Endothelial cell of umbilical vein (primary cell): ENCODE measurements around the gene FZD8. TPM values are rescaled to one million over a fixed set of nuclear protein-coding genes. Genes with fewer than 3 reads are reported as not detected.

Source experiments
- BruUV-seq: library from RNA; stranded (reverse); fragments of 400-500 nt; replicated peaks from 2 replicates; lab custom pipeline; 2021; lab: Mats Ljungman, UMichigan
- CTCF ChIA-PET: fragments of 300-600, 350-600 bp; sonication (Branson Sonifier 250); formaldehyde crosslinking; loops from one replicate; lab custom pipeline; 2021; ENCODE audit warnings: antibody characterized with exemption, inconsistent platforms; lab: Charles Lee
- POLR2A ChIA-PET: fragments of 300-600, 350-600 bp; sonication (Branson Sonifier 250); formaldehyde crosslinking; loops from one replicate; lab custom pipeline; 2021; ENCODE audit warnings: antibody characterized with exemption, inconsistent platforms; lab: Charles Lee
- DNase-seq: peaks from one replicate; pipeline ENCODE4 v3.0.0-alpha.2; 2011; ENCODE audit warnings: low read depth, low spot score
- FAIRE-seq: peaks from 2 replicates; lab custom pipeline; 2011; peaks lifted over from hg19 to GRCh38; lab: Jason Lieb, UNC
- H2AFZ ChIP-seq: 2 replicates; pipeline ENCODE4 v1.6.0; 2012; ENCODE audit warnings: low read depth, low read length, control low read depth, inconsistent platforms
- H3K27ac ChIP-seq: 2 replicates; pipeline ENCODE4 v1.5.1; 2011; ENCODE audit warnings: low read depth, mild to moderate bottlenecking, control low read depth, low read length, moderate library complexity; ENCODE audit not compliant: insufficient read depth
- H3K27me3 ChIP-seq, 2 experiments: 2 replicates each; pipeline versions ENCODE4 v1.6.0 to v1.6.1; 2011; ENCODE audit warnings: low read length in 2 of 2, mixed read lengths in 1 of 2; ENCODE audit not compliant: control insufficient read depth in 2 of 2, insufficient read depth in 2 of 2
- H3K36me3 ChIP-seq, 2 experiments: 2 replicates in 1 of 2; 3 replicates in 1 of 2; pipeline ENCODE4 v1.5.1; 2011; ENCODE audit warnings: low read length in 2 of 2, mild to moderate bottlenecking in 1 of 2, moderate library complexity in 1 of 2; ENCODE audit not compliant: control insufficient read depth in 2 of 2, insufficient read depth in 2 of 2; ENCODE audit errors: extremely low read depth in 1 of 2
- H3K4me1 ChIP-seq: 3 replicates; pipeline ENCODE4 v1.5.1; 2011; ENCODE audit warnings: mild to moderate bottlenecking, low read length; ENCODE audit not compliant: control insufficient read depth, insufficient read depth; ENCODE audit errors: extremely low read depth
- H3K4me2 ChIP-seq: 2 replicates; pipeline ENCODE4 v1.6.1; 2011; ENCODE audit warnings: low read length, control low read depth, mixed read lengths; ENCODE audit not compliant: insufficient read depth
- H3K4me3 ChIP-seq, 3 experiments: fragments of 200-600 bp in 1 of 3; sonication (generic), shearing (Covaris generic) in 1 of 3; replicated peaks in 1 of 3; 2 replicates each; pipeline ENCODE4 v1.5.1; 2011 to 2016; ENCODE audit warnings: control low read depth in 3 of 3, low read length in 3 of 3, mild to moderate bottlenecking in 2 of 3, inconsistent platforms in 1 of 3, low read depth in 1 of 3, moderate library complexity in 1 of 3; ENCODE audit not compliant: insufficient read depth in 1 of 3
- H3K79me2 ChIP-seq: 2 replicates; pipeline ENCODE4 v1.6.0; 2012; ENCODE audit warnings: low read length, inconsistent platforms; ENCODE audit not compliant: control insufficient read depth, insufficient read depth
- H3K9ac ChIP-seq: replicated peaks from 2 replicates; pipeline ENCODE3; 2011; ENCODE audit warnings: low read length, control low read depth; ENCODE audit not compliant: insufficient read depth; ENCODE audit errors: extremely low read depth
- H3K9me1 ChIP-seq: replicated peaks from 3 replicates; pipeline ENCODE4 v1.6.0; 2011; ENCODE audit warnings: mild to moderate bottlenecking, low read length; ENCODE audit not compliant: control insufficient read depth, insufficient read depth; ENCODE audit errors: extremely low read depth
- H3K9me3 ChIP-seq: replicated peaks from 2 replicates; pipeline ENCODE4 v1.5.1; 2012; ENCODE audit warnings: low read length, inconsistent platforms; ENCODE audit not compliant: control insufficient read depth, insufficient read depth
- H4K20me1 ChIP-seq: replicated peaks from 2 replicates; pipeline ENCODE3; 2011; ENCODE audit warnings: mild to moderate bottlenecking, low read length; ENCODE audit not compliant: control insufficient read depth, insufficient read depth; ENCODE audit errors: extremely low read depth
- CTCF ChIP-seq, 2 donors: IDR thresholded peaks; 1 replicate in 1 of 2; 2 replicates in 1 of 2; pipeline ENCODE4 v1.5.1; 2011; ENCODE audit warnings: low read length in 2 of 2, mild to moderate bottlenecking in 2 of 2, moderate library complexity in 2 of 2, control low read depth in 1 of 2, inconsistent platforms in 1 of 2, low read depth in 1 of 2; ENCODE audit not compliant: insufficient read depth in 1 of 2; ENCODE audit errors: extremely low read depth in 1 of 2
- EZH2 ChIP-seq: IDR thresholded peaks from 2 replicates; pipeline ENCODE4 v1.6.1; 2012; ENCODE audit warnings: borderline replicate concordance, low read depth, mild to moderate bottlenecking, moderate library complexity, low read length, inconsistent platforms; ENCODE audit not compliant: severe bottlenecking
- FOS ChIP-seq: IDR thresholded peaks from 2 replicates; pipeline ENCODE4 v1.6.1; 2011; ENCODE audit warnings: mild to moderate bottlenecking, low read length, moderate library complexity, borderline replicate concordance; ENCODE audit not compliant: insufficient read depth
- GATA2 ChIP-seq: IDR thresholded peaks from 2 replicates; pipeline ENCODE4 v1.7.0; 2011; ENCODE audit warnings: low read depth, mild to moderate bottlenecking, moderate library complexity, mixed read lengths, low read length; ENCODE audit not compliant: insufficient read length, insufficient read depth
- JUN ChIP-seq: IDR thresholded peaks from 2 replicates; pipeline ENCODE4 v1.6.1; 2011; ENCODE audit warnings: borderline replicate concordance, low read depth; ENCODE audit not compliant: insufficient read length, insufficient read depth
- MYC ChIP-seq: IDR thresholded peaks from one replicate; pipeline ENCODE4 v1.6.1; 2011; ENCODE audit warnings: mild to moderate bottlenecking, low read depth, low read length
- POLR2A ChIP-seq: IDR thresholded peaks from 2 replicates; pipeline ENCODE4 v1.6.1; 2012; ENCODE audit warnings: low read depth, mild to moderate bottlenecking, control low read depth, low read length
- POLR2AphosphoS5 ChIP-seq: IDR thresholded peaks from 2 replicates; pipeline ENCODE4 v1.6.1; 2012; ENCODE audit warnings: low read depth, mild to moderate bottlenecking, control low read depth, low read length, moderate library complexity; ENCODE audit not compliant: insufficient read depth
- dilution Hi-C: fragments of 300-500 bp; cut with MboI; formaldehyde crosslinking; loops from one replicate; pipeline ENCODE4 v1.15.0; 2019; ENCODE audit warnings: low sequenced_read_pairs; ENCODE audit not compliant: extremely low pct_ligation_motif_present
- intact Hi-C: fragments of 100-400 bp; cut with micrococcal nuclease; formaldehyde crosslinking; loops from one replicate; pipeline ENCODE4 v1.10.0; 2022
- polyA plus RNA-seq, 4 experiments: library from polyadenylated mRNA; depleted of rRNA in 3 of 4; stranded (reverse) in 3 of 4; unstranded in 1 of 4; fragments of >200 nt; gene quantifications; 2 replicates each; pipeline versions ENCODE4 v1.2.1 to v1.2.3, GENCODE V29; 2011 to 2012; ENCODE audit warnings: missing spikeins in 1 of 4
- total RNA-seq: library from RNA; stranded (reverse); gene quantifications from 2 replicates; pipeline ENCODE4 v1.2.3, GENCODE V29; 2021
- TF ChIP-seq, protein P1 (sequence below): IDR thresholded peaks from 2 replicates; pipeline ENCODE4 v1.6.1; 2011; ENCODE audit not compliant: insufficient read depth, insufficient read length

FZD8 gene
- total and polyA plus RNA-seq, 2 donors (not counting 3 experiments of a cell fraction or from before 2014, with no cell fraction given): 6.2 to 11.1 TPM

DNA sequence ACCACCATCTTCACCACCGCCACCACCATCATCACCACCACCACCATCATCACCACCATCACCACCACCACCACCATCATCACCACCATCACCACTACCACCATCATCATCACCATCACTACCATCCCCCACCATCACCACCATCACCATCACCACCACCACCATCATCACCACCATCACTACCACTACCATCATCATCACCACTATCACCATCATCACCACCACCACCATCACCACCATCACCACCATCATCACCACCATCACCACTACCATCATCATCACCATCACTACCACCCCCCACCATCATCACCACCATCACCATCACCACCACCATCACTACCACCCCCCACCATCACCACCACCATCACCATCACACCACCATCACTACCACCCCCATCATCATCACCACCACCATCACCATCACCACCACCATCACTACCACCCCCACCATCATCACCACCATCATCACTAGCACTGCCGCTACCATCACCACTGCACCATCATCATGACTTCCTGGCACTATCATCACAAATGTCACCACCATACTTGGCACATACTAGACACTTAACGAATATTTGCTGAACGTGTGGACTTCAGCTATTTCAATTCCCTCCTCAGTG lies 25.3 kb upstream of the FZD8 start:
- no peak for DNase-seq
- H3K4me2 ChIP-seq: no peak overlapping the region
- H3K9me1 ChIP-seq: no peaks in the 10 kb centered on the region
- H3K4me1 ChIP-seq: no peaks in the 10 kb centered on the region
- ChIA-PET CTCF (no interaction called here), POLR2A (no interaction called here)
- TF ChIP-seq CTCF (IDR thresholded peaks at IDR 0.05; ENCODE audit: extremely low read depth in 1 of 2, insufficient read depth in 1 of 2, low read depth in 1 of 2, low read length in 2 of 2) (no peak), EZH2 (no peak), JUN (no peak), GATA2 (no peak), POLR2A (no peak), FOS (no peak), POLR2AphosphoS5 (no peak), MYC (no peak)
- TF ChIP-seq, protein P1, sequence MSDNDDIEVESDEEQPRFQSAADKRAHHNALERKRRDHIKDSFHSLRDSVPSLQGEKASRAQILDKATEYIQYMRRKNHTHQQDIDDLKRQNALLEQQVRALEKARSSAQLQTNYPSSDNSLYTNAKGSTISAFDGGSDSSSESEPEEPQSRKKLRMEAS: no peak
- peaks cover 4 to 8% of the 10 kb centered on the region in 2 experiments for H3K27me3 ChIP-seq
- no peak overlapping the region for H2AFZ ChIP-seq
- BruUV-seq: no TSS peak
- dilution Hi-C loops (no loop called here), intact Hi-C loops (no loop called here)
- no peaks in the 10 kb centered on the region for H3K79me2 ChIP-seq
- H3K4me3 ChIP-seq: no peak overlapping the region
- H3K27ac ChIP-seq: no peak overlapping the region
- no peak for FAIRE-seq
- no peaks in the 10 kb centered on the region for H3K9me3 ChIP-seq
- H3K36me3 ChIP-seq: no peaks in the 10 kb centered on the region
- no peaks in the 10 kb centered on the region for H4K20me1 ChIP-seq
- H3K9ac ChIP-seq: no peak overlapping the region
